Vagina (tissue), 2 donors: ENCODE measurements around the gene MALRD1.

Experiments
- POLR2AphosphoS5 ChIP-seq, 2 donors: sonication (generic); formaldehyde crosslinking; IDR thresholded peaks; one replicate each; pipeline ENCODE4 v1.9.0; 2017; ENCODE audit warnings: antibody characterized with exemption in 2 of 2, mild to moderate bottlenecking in 2 of 2, low read depth in 1 of 2; ENCODE audit not compliant: insufficient read depth in 1 of 2
- TF ChIP-seq, protein P1 (sequence below), 3 experiments: fragments of 450-650 bp in 2 of 3; fragments of 200-600 bp in 1 of 3; sonication (generic) in 1 of 3; IDR thresholded peaks; one replicate each; pipeline ENCODE4 v1.5.1; 2017 to 2019; ENCODE audit warnings: antibody characterized with exemption in 3 of 3, mild to moderate bottlenecking in 2 of 3, moderate library complexity in 2 of 3

DNA sequence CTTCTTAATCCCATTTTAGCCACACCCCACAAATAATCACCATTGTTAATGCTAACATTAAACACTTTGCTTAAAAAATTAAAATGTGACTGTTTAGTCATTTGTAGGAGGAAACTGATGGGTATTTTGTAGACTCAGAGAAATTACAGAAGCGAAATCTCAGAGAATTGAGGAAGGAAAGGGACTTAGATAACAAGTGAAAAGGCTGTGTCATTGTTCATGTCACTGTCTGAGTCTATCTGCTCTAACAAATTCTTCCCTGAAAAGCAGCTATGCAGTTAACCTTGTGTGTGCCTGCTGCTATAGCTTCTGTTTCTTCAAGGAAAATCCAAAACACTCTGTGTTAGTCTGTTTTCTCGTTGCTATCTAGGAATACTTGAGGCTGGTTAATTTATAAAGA is 726.7 kb downstream of the MALRD1 start:
- TF ChIP-seq, protein P1, sequence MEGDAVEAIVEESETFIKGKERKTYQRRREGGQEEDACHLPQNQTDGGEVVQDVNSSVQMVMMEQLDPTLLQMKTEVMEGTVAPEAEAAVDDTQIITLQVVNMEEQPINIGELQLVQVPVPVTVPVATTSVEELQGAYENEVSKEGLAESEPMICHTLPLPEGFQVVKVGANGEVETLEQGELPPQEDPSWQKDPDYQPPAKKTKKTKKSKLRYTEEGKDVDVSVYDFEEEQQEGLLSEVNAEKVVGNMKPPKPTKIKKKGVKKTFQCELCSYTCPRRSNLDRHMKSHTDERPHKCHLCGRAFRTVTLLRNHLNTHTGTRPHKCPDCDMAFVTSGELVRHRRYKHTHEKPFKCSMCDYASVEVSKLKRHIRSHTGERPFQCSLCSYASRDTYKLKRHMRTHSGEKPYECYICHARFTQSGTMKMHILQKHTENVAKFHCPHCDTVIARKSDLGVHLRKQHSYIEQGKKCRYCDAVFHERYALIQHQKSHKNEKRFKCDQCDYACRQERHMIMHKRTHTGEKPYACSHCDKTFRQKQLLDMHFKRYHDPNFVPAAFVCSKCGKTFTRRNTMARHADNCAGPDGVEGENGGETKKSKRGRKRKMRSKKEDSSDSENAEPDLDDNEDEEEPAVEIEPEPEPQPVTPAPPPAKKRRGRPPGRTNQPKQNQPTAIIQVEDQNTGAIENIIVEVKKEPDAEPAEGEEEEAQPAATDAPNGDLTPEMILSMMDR (IDR thresholded peaks at IDR 0.05), result no peak
- no peak for TF ChIP-seq POLR2AphosphoS5 (IDR thresholded peaks at IDR 0.05; ENCODE audit: insufficient read depth in 1 of 2, low read depth in 1 of 2)
